ENCODE results near the gene CDH4. TPM values are rescaled to one million over a fixed set of nuclear protein-coding genes. Genes with fewer than 3 reads are reported as not detected.

The CDH4 gene
- total RNA-seq, 2 experiments from 2014 or later, result 0.11 to 0.18 TPM

DNA sequence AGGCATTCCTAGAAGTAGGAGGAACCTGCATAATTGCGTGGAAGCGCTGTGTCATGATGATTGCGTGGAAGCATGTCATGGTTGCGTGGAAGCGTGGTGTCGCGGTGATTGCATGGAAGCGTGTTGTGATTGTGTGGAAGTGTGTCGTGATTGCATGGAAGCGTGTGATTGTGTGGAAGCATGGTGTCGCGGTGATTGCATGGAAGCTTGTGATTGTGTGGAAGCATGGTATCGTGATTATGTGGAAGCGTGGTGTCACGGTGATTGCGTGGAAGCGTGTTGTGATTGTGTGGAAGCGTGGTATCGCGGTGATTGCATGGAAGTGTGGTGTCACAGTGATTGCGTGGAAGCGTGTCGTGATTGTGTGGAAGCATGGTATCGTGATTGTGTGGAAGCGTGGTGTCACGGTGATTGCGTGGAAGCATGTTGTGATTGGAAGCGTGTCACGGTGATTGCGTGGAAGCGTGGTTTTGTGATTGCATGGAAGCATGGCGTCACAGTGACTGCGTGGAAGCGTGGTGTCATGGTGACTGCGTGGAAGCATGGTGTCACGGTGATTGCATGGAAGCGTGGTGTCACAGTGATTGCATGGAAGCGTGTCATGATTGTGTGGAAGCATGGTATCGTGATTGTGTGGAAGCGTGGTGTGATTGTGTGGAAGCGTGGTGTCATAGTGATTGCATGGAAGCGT lies 667.8 kb downstream of the CDH4 start:
- Mint-ChIP-seq H3K27me3 (peaks cover 2% of the 10 kb centered on the region), H3K27ac (no peak overlapping the region), H3K36me3 (ENCODE audit: low read depth) (no peaks in the 10 kb centered on the region), H3K9me3 (no peaks in the 10 kb centered on the region), H3K4me3 (no peak overlapping the region), H3K4me1 (ENCODE audit: low read depth) (no peaks in the 10 kb centered on the region)
- CTCF ChIA-PET, result no interaction called here
- POLR2A ChIA-PET, result no interaction called here
- TF ChIP-seq, protein P1, sequence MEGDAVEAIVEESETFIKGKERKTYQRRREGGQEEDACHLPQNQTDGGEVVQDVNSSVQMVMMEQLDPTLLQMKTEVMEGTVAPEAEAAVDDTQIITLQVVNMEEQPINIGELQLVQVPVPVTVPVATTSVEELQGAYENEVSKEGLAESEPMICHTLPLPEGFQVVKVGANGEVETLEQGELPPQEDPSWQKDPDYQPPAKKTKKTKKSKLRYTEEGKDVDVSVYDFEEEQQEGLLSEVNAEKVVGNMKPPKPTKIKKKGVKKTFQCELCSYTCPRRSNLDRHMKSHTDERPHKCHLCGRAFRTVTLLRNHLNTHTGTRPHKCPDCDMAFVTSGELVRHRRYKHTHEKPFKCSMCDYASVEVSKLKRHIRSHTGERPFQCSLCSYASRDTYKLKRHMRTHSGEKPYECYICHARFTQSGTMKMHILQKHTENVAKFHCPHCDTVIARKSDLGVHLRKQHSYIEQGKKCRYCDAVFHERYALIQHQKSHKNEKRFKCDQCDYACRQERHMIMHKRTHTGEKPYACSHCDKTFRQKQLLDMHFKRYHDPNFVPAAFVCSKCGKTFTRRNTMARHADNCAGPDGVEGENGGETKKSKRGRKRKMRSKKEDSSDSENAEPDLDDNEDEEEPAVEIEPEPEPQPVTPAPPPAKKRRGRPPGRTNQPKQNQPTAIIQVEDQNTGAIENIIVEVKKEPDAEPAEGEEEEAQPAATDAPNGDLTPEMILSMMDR (IDR thresholded peaks at IDR 0.05), result no peak
- intact Hi-C loops (cut with micrococcal nuclease), result no loop called here
- ATAC-seq (no peak), DNase-seq (no peak)

DNA sequence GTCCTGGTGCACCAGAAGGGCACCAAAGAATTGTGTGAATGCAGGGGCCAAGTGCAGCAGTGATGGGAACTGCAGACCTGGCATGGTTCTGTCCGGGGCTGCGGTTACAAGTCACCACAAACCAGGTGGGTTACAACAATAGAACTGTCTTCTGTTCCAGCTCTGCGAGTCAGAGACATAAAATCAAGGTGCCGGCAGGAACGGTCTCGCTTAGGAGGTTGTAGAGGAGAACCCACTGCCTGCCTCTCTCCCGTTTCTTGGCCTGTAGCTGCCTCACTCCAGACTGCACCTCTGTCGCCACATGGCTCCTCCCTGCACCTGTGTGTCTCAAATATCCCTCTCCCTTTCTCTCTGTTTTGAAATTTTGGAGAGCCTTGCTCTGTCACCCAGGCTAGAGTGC lies 670.4 kb downstream of the CDH4 start:
- no peak overlapping the region for H3K4me3 Mint-ChIP-seq
- intact Hi-C loops (cut with micrococcal nuclease), result no loop called here
- ChIA-PET POLR2A (no interaction called here), CTCF (no interaction called here)
- H3K36me3 Mint-ChIP-seq (ENCODE audit: low read depth), result no peaks in the 10 kb centered on the region
- TF ChIP-seq, protein P1 (IDR thresholded peaks at IDR 0.05), result no peak
- no peak for DNase-seq
- no peaks in the 10 kb centered on the region for H3K9me3 Mint-ChIP-seq
- no peak overlapping the region for H3K27ac Mint-ChIP-seq
- H3K4me1 Mint-ChIP-seq (ENCODE audit: low read depth), result no peaks in the 10 kb centered on the region
- ATAC-seq, result no peak
- H3K27me3 Mint-ChIP-seq, result no peaks in the 10 kb centered on the region

DNA sequence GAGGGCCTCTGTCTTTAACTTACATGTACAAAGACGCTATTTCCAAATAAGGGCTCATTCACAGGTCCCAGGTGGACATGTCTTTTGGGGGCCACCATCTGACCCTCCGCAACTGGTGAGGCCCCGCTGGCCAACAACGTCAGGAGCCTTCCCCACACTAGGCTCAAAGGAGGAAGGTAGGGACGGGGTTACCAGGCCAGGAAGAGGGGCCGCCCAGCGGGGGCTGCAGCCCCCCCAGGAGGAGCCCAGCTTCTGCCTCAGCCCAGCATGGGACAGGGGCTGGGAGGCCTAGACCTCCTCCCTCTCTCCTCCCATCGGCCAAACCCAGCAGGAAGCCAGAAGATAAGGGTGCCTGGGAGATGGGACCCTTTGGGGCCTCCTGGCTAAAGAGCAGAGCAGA lies 670.9 kb downstream of the CDH4 start:
- Mint-ChIP-seq H3K4me3 (no peak overlapping the region), H3K36me3 (ENCODE audit: low read depth) (no peaks in the 10 kb centered on the region), H3K27me3 (no peaks in the 10 kb centered on the region), H3K27ac (no peak overlapping the region), H3K9me3 (no peaks in the 10 kb centered on the region), H3K4me1 (ENCODE audit: low read depth) (no peaks in the 10 kb centered on the region)
- ChIA-PET CTCF (no interaction called here), POLR2A (no interaction called here)
- intact Hi-C loops (cut with micrococcal nuclease), result no loop called here
- no peak for DNase-seq
- TF ChIP-seq, protein P1 (IDR thresholded peaks at IDR 0.05), result no peak
- no peak for ATAC-seq

DNA sequence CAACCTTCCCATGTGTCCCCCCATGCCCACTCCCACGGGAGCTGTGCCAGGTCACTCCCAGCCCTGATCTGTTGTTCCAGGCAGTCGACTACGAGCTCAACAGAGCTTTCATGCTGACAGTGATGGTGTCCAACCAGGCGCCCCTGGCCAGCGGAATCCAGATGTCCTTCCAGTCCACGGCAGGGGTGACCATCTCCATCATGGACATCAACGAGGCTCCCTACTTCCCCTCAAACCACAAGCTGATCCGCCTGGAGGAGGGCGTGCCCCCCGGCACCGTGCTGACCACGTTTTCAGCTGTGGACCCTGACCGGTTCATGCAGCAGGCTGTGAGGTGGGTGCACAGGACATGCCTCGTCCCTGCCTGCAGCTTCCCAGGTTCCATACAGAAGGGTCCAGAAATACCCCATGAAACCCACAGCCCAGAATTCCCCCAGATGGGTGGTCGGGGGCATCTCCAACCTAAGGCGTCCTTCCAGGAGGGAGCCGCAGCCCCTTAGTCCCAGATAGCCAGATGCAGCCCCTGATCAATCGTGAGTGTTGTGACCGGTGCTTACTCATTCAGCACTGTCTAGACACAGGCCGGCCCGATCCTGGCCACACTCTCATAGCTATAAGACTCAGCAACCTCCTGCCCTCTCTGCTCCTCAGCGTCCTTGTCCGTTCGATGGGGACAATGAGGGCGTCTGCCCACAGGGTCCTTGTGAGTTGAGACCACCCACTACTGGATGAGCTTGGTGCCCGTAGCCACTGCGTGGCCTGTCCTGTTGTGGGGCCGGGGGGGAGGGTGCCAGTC lies 671.5 kb downstream of the CDH4 start:
- H3K36me3 Mint-ChIP-seq (ENCODE audit: low read depth), result no peaks in the 10 kb centered on the region
- H3K9me3 Mint-ChIP-seq, result no peaks in the 10 kb centered on the region
- no peak for ATAC-seq
- POLR2A ChIA-PET, result no interaction called here
- TF ChIP-seq, protein P1 (IDR thresholded peaks at IDR 0.05), result no peak
- no peak for DNase-seq
- intact Hi-C loops (cut with micrococcal nuclease), result no loop called here
- no peak overlapping the region for H3K27ac Mint-ChIP-seq
- H3K27me3 Mint-ChIP-seq, result no peaks in the 10 kb centered on the region
- CTCF ChIA-PET, result no interaction called here
- no peaks in the 10 kb centered on the region for H3K4me1 Mint-ChIP-seq (ENCODE audit: low read depth)
- H3K4me3 Mint-ChIP-seq, result no peak overlapping the region

DNA sequence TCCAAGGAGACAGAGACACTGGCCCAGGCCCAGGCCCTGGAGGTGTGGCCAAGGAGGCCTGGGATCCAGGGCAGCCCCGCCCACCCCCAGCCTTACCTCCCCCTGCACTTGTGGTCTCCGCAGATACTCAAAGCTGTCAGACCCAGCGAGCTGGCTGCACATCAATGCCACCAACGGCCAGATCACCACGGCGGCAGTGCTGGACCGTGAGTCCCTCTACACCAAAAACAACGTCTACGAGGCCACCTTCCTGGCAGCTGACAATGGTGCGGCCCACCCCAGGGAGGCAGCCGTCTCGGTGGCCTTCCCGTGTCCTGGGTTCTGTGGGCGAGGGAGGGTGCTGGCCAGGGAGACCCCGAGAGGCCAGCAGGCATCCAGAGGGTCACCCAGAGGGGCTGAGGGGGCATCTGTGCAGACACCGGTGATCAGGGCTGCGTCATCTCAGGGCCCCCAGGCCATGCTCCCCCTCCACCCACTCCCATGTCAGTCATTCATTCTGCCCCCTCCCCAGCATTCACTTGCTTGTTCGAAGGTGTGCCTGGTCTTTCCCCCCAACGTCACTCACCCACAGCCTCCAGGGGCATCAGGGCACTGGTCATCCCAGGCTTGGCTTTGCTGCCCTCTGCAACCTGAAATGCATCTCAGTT lies 672.3 kb downstream of the CDH4 start:
- ChIA-PET POLR2A (no interaction called here), CTCF (no interaction called here)
- Mint-ChIP-seq H3K4me1 (ENCODE audit: low read depth) (no peaks in the 10 kb centered on the region), H3K27me3 (no peaks in the 10 kb centered on the region), H3K9me3 (no peaks in the 10 kb centered on the region), H3K4me3 (no peak overlapping the region), H3K27ac (no peak overlapping the region), H3K36me3 (ENCODE audit: low read depth) (no peaks in the 10 kb centered on the region)
- intact Hi-C loops (cut with micrococcal nuclease), result no loop called here
- DNase-seq (no peak), ATAC-seq (no peak)
- TF ChIP-seq, protein P1 (IDR thresholded peaks at IDR 0.05), result no peak
